Smooth muscle cell (in vitro differentiated cells): Measurements from ENCODE around the gene FOXJ3. TPM values are rescaled to one million over a fixed set of nuclear protein-coding genes. Genes with fewer than 3 reads are reported as not detected.

ENCODE experiments used
- DNase-seq: peaks from one replicate; lab custom pipeline; 2025; ENCODE audit not compliant: unreplicated experiment; lab: John Stamatoyannopoulos, UW
- H2AFZ ChIP-seq: fragments of 200-600 bp; sonication (generic); 2 replicates; pipeline ENCODE4 v1.6.0; 2016; ENCODE audit warnings: antibody characterized with exemption, low read depth, mild to moderate bottlenecking
- H3F3A ChIP-seq: fragments of 200-600 bp; sonication (generic); 2 replicates; pipeline ENCODE4 v1.6.0; 2017; ENCODE audit warnings: antibody characterized with exemption, low read depth
- H3K27ac ChIP-seq: fragments of 200-600 bp; sonication (generic); 2 replicates; pipeline ENCODE4 v1.5.1; 2016; ENCODE audit warnings: low read depth, mild to moderate bottlenecking
- H3K27me3 ChIP-seq: fragments of 200-600 bp; sonication (generic); 2 replicates; pipeline ENCODE4 v1.6.1; 2016; ENCODE audit warnings: low read depth, mild to moderate bottlenecking
- H3K36me3 ChIP-seq: fragments of 200-600 bp; sonication (generic); 2 replicates; pipeline ENCODE4 v1.5.1; 2016; ENCODE audit warnings: low read depth
- H3K4me1 ChIP-seq: fragments of 200-600 bp; sonication (generic); 2 replicates; pipeline ENCODE4 v1.5.1; 2016; ENCODE audit warnings: low read depth
- H3K4me2 ChIP-seq: fragments of 200-600 bp; sonication (generic); 2 replicates; pipeline ENCODE4 v1.6.0; 2016; ENCODE audit warnings: mild to moderate bottlenecking
- H3K4me3 ChIP-seq: fragments of 200-600 bp; sonication (generic); 2 replicates; pipeline ENCODE4 v1.5.1; 2016; ENCODE audit warnings: mild to moderate bottlenecking
- H3K79me2 ChIP-seq: fragments of 200-600 bp; sonication (generic); 2 replicates; pipeline ENCODE4 v1.6.0; 2016; ENCODE audit warnings: low read depth, mild to moderate bottlenecking
- H3K9ac ChIP-seq: fragments of 200-600 bp; sonication (generic); 2 replicates; pipeline ENCODE4 v1.6.0; 2016; ENCODE audit warnings: low read depth
- H3K9me3 ChIP-seq: fragments of 200-600 bp; sonication (generic); replicated peaks from 2 replicates; pipeline ENCODE4 v1.5.1; 2016; ENCODE audit warnings: low read depth
- H4K20me1 ChIP-seq: fragments of 200-600 bp; sonication (generic); 2 replicates; pipeline ENCODE4 v1.6.0; 2016; ENCODE audit warnings: low read depth
- CTCF ChIP-seq: fragments of 200-600 bp; sonication (generic); IDR thresholded peaks from 2 replicates; pipeline ENCODE4 v1.5.1; 2017; ENCODE audit warnings: borderline replicate concordance, mild to moderate bottlenecking, antibody characterized with exemption; ENCODE audit not compliant: insufficient read depth, poor library complexity, severe bottlenecking
- WGBS: methylation state at CpG from one replicate; pipeline ENCODE4 v1.1.7; 2016; ENCODE audit warnings: low lambda C conversion rate; 5-methylcytosine and 5-hydroxymethylcytosine counted together
- polyA plus RNA-seq: library from polyadenylated mRNA; unstranded; fragments of >200 nt; fragmentation: Nextera tagmentation; extraction: Ambion mirVana; gene quantifications from 2 replicates; pipeline ENCODE4 v1.2.1, GENCODE V29; 2016
- total RNA-seq: library from RNA; depleted of rRNA; stranded (reverse); fragments of >200 nt; gene quantifications from 2 replicates; pipeline ENCODE4 v1.2.3, GENCODE V29; 2014

The FOXJ3 gene
- total and polyA plus RNA-seq, 2 experiments from 2014 or later, result 19.3 to 40.9 TPM

- Histone ChIP-seq H3K9me3 (no peaks in the 10 kb centered on the region), H3K4me1 (no peaks in the 10 kb centered on the region), H3F3A (no peaks in the 10 kb centered on the region), H3K27me3 (peaks cover 23% of the 10 kb centered on the region), H3K4me3 (no peak overlapping the region), H4K20me1 (no peaks in the 10 kb centered on the region), H2AFZ (no peak overlapping the region), H3K79me2 (no peaks in the 10 kb centered on the region), H3K9ac (no peak overlapping the region), H3K4me2 (no peak overlapping the region), H3K27ac (no peak overlapping the region), H3K36me3 (no peaks in the 10 kb centered on the region)
- TF ChIP-seq CTCF, result no peak
- no peak for DNase-seq
- WGBS, result 85% methylated on average over 8 of the region's 8 CpGs
Observed at GRCh38 chr1:42145389-42145716, 189.7 kb downstream of the FOXJ3 start.

GRCh38 chr1:42144711-42145388, 190.2 kb downstream of the FOXJ3 start:
- no peak for DNase-seq
- Histone ChIP-seq H3K9me3 (no peaks in the 10 kb centered on the region), H4K20me1 (no peaks in the 10 kb centered on the region), H2AFZ (no peak overlapping the region), H3K36me3 (no peaks in the 10 kb centered on the region), H3K4me2 (no peak overlapping the region), H3K4me3 (no peak overlapping the region), H3F3A (no peaks in the 10 kb centered on the region), H3K79me2 (no peaks in the 10 kb centered on the region), H3K27me3 (peaks cover 18% of the 10 kb centered on the region), H3K4me1 (no peaks in the 10 kb centered on the region), H3K27ac (no peak overlapping the region), H3K9ac (no peak overlapping the region)
- no peak for TF ChIP-seq CTCF
- 87% methylated on average over 12 of the region's 12 CpGs for WGBS

- Histone ChIP-seq H2AFZ (no peak overlapping the region), H3K4me1 (no peaks in the 10 kb centered on the region), H3K27ac (no peak overlapping the region), H3K79me2 (no peaks in the 10 kb centered on the region), H3K36me3 (no peaks in the 10 kb centered on the region), H3K4me2 (no peak overlapping the region), H4K20me1 (no peaks in the 10 kb centered on the region), H3K4me3 (no peak overlapping the region), H3K9ac (no peak overlapping the region), H3K27me3 (peaks cover 11% of the 10 kb centered on the region), H3F3A (no peaks in the 10 kb centered on the region), H3K9me3 (no peaks in the 10 kb centered on the region)
- WGBS, result 81% methylated on average over 13 of the region's 13 CpGs
- DNase-seq, result no peak
- no peak for TF ChIP-seq CTCF
Observed at GRCh38 chr1:42143896-42144710, 190.9 kb downstream of the FOXJ3 start.
